ENCODE measurements around the gene TCF7L1.

The TCF7L1 gene

DNA sequence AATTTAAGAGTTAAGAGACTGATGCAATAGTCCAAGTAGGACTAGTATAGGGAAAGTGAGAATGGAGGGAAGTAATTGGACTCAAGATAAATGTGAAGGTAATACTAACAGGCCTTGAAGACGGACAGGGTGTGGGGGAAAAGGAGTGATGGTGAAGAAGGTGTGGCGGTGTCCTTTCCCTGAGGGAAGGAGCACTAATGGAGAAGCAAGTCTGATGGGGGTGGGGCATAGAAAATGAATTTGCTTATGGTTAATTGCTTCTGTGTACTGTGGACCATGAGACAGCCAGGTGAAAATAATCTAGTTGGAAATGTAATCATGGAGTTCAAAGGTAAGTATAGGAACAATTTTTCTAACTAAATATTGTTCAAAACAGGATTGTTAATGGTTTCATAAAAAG, 201.7 kb downstream of the TCF7L1 start:
- TF ChIP-seq ZBTB7A (IDR thresholded peaks at IDR 0.05; ENCODE audit: low read depth) = no peak
- no peak for TF ChIP-seq CREB1 (IDR thresholded peaks at IDR 0.05; ENCODE audit: low read depth)
- TF ChIP-seq, protein P1, sequence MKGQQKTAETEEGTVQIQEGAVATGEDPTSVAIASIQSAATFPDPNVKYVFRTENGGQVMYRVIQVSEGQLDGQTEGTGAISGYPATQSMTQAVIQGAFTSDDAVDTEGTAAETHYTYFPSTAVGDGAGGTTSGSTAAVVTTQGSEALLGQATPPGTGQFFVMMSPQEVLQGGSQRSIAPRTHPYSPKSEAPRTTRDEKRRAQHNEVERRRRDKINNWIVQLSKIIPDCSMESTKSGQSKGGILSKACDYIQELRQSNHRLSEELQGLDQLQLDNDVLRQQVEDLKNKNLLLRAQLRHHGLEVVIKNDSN (IDR thresholded peaks at IDR 0.05) = no peak
- TF ChIP-seq TCF12 (IDR thresholded peaks at IDR 0.05; ENCODE audit: low read depth) = no peak
- no peak for TF ChIP-seq EGR1 (IDR thresholded peaks at IDR 0.05)
- no peak for TF ChIP-seq TEAD4 (IDR thresholded peaks at IDR 0.05)
- no peak for TF ChIP-seq REST (IDR thresholded peaks at IDR 0.05; ENCODE audit: low read depth)

DNA sequence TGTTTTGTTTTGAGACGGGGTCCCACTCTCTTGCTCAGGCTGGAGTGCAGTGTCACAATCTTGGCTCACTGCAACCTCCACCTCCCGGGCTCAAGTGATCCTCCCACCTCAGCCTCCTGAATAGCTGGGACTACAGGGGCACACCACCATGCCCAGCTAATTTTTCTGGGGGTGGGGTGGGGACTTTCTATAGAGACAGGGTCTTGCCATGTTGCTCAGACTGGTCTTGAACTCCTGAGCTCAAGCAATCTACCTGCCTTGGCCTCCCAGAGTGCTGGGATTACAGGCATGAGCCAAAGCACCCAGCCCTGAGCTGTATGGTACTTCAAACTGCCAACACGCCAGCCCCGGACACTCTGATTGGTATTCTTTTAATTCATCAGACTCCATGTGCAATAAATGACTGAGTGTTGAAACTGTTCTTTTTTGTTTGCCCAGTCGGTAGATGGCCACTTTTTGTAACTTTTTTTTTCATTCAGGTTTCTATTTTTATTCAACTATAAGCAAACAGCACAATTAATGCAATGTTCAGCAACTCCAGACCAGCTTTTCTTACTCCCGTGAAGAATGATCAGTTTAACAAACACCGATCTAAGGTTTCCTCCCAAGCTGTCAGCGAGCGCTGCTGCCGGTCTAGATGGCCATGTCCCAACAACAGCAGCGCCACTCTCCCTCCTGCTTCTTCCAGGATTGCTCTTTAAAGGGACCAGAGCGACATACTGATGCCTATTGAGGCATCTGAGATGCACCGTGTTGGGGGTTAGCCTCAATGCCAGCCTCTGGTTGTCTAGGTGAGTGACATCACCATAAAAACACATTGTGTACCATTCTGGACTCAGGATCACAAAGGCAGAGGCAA, 207.1 kb downstream of the TCF7L1 start:
- TF ChIP-seq FOXM1 (IDR thresholded peaks at IDR 0.05; ENCODE audit: borderline replicate concordance, low read depth) (no peak), ZBTB7A (IDR thresholded peaks at IDR 0.05; ENCODE audit: low read depth) (no peak), NFIC (IDR thresholded peaks at IDR 0.05) (no peak), YY1 (IDR thresholded peaks at IDR 0.05; ENCODE audit: low read depth) (no peak), CREB1 (IDR thresholded peaks at IDR 0.05; ENCODE audit: low read depth) (no peak), TCF12 (IDR thresholded peaks at IDR 0.05; ENCODE audit: low read depth) (no peak), EP300 (IDR thresholded peaks at IDR 0.05; ENCODE audit: borderline replicate concordance) (no peak), REST (IDR thresholded peaks at IDR 0.05; ENCODE audit: low read depth) (no peak), RAD21 (IDR thresholded peaks at IDR 0.05; ENCODE audit: low read depth) (no peak), CEBPB (IDR thresholded peaks at IDR 0.05) (no peak), EGR1 (IDR thresholded peaks at IDR 0.05) (no peak), TEAD4 (IDR thresholded peaks at IDR 0.05) (no peak), TAF1 (IDR thresholded peaks at IDR 0.05; ENCODE audit: low read depth) (no peak)
- TF ChIP-seq, protein P2, sequence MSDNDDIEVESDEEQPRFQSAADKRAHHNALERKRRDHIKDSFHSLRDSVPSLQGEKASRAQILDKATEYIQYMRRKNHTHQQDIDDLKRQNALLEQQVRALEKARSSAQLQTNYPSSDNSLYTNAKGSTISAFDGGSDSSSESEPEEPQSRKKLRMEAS (IDR thresholded peaks at IDR 0.05) = no peak
- TF ChIP-seq, protein P1 (IDR thresholded peaks at IDR 0.05) = no peak

DNA sequence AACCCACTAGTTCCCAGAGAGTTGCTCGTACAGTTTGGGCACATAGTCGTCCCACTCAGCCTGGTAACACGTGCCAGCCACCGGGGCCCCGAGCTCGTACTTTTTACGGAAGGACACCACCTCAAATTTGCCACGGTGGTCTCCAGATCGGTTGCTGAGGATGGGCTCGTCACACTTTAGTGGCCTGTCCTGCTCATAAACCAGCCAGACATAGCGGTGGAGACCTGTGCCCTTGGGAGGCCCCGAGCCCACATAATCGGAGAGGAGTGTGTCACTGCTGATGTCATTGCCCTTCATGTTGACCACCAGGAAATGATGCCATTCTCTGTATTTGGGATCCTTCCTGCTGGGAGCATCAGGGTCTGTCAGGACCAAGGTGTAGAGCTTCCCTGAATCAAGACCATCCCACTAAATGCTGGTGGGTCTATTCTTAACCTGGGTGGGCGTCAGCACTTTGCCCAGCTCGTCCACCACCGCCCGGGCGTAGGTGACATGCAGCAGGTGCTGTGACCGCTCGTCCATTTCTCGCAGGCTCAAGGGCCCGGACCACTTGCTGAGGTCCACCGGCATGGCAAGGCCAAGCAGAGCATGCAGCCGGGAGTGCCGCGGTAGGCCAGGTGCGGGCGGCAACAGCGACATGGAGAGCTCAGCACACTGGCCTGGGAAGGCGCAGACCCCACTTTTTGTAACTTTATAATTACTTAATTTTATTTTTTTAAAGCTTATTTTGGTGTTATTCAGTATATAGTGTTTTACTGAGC, 208.3 kb downstream of the TCF7L1 start:
- TF ChIP-seq RAD21 (IDR thresholded peaks at IDR 0.05; ENCODE audit: low read depth) (no peak), ZBTB7A (IDR thresholded peaks at IDR 0.05; ENCODE audit: low read depth) (no peak), YY1 (IDR thresholded peaks at IDR 0.05; ENCODE audit: low read depth) (no peak), EGR1 (IDR thresholded peaks at IDR 0.05) (no peak), CEBPB (IDR thresholded peaks at IDR 0.05) (no peak), EP300 (IDR thresholded peaks at IDR 0.05; ENCODE audit: borderline replicate concordance) (no peak), NFIC (IDR thresholded peaks at IDR 0.05) (no peak), CREB1 (IDR thresholded peaks at IDR 0.05; ENCODE audit: low read depth) (no peak), TEAD4 (IDR thresholded peaks at IDR 0.05) (no peak), TAF1 (IDR thresholded peaks at IDR 0.05; ENCODE audit: low read depth) (no peak), REST (IDR thresholded peaks at IDR 0.05; ENCODE audit: low read depth) (no peak), FOXM1 (IDR thresholded peaks at IDR 0.05; ENCODE audit: borderline replicate concordance, low read depth) (no peak), TCF12 (IDR thresholded peaks at IDR 0.05; ENCODE audit: low read depth) (no peak)
- TF ChIP-seq, protein P2 (IDR thresholded peaks at IDR 0.05) = no peak
- TF ChIP-seq, protein P1 (IDR thresholded peaks at IDR 0.05) = no peak
